HL-60/S4 treated with phorbol 12-myristate 13-acetate at 8.2 ng/mL for 4 days and 3 days (cell line): ENCODE measurements around the gene AGAP1.

Experiments used
- in situ Hi-C: fragments of 300-500 bp; cut with MboI; formaldehyde crosslinking; loops from 2 replicates; pipeline ENCODE4 v1.15.0; 2022; ENCODE audit warnings: low sequenced_read_pairs

The AGAP1 gene

DNA sequence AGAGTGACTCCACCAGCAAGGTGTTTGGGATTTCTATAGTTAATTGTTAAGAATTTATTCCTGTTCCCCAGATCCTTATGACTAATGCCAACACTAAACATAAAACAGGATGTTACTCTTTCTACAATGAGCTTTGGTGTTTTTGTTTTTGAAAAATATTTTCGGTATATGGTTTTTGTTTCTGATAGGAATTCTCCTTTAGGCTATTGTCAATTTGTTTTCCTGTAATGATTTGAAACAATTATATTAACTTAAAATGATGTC lies 182.6 kb downstream of the AGAP1 start:
- in situ Hi-C loops: no loop called here

DNA sequence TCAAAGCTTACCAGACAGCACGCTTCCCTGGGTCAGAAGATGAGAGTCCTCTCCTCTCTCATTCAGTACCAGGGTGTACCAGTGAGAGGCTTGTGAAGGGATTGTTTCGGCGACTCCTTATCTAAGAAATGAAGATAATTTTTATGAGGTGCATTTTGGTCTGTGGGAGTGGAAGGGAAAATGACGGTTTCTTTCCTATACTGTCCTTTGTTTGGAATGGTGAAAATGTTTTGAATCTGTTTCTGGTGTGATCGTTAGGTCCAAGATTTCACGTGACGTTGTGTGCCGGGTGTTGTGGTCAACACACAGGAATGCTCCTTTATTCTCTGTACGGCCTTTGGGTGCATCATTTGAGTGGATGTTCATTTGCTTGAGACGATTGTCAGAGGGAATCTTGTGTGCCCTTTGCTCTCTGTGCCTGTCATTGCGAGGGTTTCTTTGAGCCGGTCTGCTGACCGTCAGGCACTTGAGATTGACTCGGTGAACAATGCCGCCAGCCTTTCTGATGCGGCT lies 183.5 kb downstream of the AGAP1 start:
- in situ Hi-C loops: no loop called here

DNA sequence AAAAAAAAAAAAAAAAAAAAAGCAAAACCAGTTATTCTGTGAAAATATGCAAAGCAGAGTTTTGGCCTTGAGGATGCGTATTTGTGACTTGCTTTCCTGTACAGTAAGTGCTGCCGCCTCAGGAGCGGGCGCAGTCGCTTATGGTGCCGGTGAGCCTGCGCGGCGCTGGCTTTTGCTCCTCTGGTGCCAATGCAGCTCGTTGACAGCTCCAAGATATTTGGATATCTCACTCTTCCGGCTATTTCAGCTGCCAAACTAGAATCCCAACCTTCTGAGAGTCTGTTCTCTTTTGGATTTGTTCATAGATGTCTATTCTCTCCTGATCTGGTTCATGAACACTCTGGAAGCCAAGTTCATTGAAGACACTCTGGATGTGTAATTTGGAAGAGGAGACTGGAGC lies 184.1 kb downstream of the AGAP1 start:
- in situ Hi-C loops: no loop called here

DNA sequence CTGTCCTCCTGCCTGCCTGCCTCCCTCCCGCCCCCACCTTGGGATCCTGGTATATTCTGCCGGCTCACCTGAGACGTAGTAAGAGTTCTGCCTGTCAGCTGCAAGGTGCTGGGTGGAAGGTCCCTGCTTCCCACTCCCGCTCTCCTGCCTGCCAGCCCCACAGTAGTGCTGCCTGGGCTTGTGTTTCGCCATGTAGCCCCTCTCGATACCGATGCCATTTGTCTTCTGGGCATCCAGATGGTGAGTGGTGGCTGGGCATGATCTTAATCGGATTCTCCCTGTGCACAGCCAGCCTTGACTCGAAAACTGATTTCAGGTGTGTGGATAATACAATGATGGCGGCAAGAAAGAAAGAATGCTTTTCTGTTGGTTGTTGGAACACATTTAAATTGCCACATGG lies 184.9 kb downstream of the AGAP1 start:
- in situ Hi-C loops: no loop called here

DNA sequence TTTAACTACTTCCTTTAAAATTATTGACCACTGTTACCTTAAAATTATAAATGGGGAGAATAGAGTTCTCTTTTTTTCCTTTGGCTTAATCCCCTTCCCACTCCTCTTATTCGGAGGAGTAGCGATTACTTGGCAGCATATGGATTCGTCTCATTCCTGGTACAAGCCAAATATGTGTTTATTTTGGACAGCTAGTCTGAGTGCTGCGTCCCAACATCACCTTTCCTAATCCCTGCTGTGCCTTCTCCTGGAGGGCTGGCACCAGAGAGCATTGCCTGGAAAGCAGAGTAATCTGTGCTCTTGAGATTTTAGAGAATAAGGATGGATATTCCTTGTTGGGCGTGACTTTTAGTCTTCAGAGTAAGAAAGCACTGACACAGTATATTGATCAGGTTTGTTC lies 185.6 kb downstream of the AGAP1 start:
- in situ Hi-C loops: no loop called here

DNA sequence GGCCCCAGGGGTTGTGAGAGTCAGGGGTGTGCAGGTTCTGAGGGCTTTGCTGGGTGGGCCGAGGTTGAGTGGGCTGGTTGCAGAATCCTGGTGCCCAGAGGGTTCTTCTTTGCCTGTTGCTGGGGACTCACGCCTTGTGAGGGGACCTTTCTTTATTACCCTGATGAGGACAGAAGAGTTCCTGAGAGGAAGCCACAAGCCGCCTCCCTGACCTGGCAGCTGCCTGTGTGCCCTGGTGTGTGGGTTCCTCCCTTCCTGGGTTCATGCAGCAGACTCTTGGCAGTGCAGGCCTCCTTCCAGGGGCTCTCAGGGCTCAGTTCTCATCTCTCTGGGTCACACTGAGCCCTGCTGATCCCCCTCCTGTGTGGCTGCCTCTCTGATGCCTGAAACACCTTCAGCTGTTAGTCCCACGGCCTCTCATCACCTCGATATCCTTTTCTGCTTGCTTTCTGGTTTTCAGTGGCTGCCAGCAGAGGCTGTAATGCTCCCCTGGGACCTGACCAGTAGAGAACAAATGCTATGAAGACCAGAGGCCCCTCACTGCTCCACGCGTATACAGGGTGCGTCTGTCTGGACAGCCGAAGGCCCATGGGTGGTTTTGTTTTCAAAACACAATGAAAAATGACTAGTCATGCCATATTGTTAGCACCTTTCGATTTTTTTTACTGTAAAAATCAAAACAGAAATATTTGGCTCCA lies 191.3 kb downstream of the AGAP1 start:
- in situ Hi-C loops: no loop called here

DNA sequence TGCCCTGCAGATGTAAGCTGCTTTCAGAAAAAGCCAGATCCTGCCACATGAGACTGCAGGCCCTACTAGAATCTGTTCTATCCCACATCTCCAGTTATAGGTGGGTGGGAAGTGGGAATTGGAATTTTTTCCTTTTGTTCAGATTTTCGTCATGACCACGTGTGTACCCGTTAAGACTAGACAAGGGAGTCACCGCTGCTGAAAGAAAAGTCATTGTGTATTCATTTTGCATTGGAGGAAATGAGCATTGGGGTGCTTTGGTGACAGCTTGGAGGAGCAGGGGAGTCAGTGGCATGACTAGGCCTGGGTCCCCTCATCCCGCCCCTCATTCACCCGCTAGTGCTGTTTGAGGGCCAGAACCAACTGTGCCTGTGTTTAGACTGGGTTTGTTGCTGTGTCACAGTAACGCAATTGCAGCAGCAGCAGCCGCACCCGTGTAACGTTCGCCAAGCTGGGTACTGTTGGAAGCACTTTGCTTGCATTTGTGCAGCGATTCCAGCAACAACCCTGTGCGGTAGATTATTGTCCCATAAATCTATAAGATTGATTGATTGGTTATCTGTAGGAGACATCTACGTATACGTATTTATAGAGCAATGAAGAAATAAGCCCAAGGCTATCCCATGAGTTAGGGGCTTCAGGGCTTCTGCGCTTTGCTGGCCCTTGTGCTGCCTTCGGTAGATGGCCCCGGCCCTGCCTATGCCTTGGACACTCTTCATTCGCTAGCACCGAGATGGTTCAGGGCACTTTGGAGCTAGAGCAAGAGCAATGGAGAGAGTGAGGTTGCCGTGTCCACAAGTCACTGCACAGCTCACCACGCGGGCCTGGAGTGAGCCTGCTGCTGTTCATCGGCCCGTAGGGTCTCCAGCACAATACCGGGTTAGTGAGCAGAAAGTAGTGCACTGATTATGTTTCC lies 194.9 kb downstream of the AGAP1 start:
- in situ Hi-C loops: no loop called here

DNA sequence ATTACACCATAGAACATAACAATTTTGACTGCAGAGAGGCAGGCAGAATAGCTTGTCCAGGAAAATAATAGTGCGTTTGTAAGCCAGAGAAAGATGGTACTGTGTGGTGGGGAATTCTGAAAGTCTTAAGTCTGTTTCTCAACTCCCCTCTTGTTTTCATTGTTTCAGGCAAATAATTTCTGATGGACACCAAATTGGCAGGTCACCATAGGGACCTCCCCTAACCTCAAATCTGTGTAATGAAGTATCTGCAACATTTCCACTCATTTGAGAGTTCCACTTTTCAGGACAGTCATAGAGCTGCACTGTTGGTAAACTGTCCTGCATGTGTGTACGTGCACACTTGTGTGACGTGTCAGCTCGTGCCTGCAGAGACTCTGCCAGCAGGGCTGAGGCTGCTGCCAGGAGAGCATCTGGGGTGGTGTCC lies 195.6 kb downstream of the AGAP1 start:
- in situ Hi-C loops: no loop called here

DNA sequence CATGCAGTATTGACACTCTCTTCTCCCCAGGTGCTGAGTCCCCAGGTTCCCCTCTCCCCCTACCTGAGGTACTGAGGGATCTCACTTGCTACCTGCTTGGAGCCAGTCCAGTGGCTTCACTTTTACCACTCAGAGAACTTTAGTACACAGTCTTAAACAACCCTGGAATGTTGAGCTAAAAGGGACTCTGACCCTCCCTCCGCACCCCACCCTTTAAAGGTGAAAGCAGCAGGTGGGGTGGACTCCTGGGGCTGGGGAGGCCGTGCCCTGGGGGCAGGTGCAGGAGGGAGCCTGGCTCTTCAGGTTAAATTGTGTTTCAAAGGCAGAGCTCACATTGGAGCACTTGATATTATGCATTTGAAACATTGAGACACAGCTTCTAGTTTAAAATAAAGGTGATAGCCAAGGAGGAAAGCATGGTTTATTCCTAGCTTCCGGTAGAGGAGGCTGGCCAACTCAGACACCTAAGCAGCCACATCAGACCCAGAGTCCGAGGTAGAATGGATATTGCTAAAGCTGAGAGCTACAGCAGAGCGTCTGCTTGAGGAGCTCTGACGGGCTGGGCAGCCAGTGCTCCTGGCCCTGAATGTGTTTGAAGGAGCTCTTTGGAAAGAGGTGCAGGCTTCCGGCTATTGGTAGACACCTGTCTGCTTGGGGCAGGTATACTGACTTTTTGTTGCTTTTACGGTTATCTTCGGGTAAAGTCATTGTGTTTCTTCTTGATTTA lies 196.4 kb downstream of the AGAP1 start:
- in situ Hi-C loops: no loop called here

DNA sequence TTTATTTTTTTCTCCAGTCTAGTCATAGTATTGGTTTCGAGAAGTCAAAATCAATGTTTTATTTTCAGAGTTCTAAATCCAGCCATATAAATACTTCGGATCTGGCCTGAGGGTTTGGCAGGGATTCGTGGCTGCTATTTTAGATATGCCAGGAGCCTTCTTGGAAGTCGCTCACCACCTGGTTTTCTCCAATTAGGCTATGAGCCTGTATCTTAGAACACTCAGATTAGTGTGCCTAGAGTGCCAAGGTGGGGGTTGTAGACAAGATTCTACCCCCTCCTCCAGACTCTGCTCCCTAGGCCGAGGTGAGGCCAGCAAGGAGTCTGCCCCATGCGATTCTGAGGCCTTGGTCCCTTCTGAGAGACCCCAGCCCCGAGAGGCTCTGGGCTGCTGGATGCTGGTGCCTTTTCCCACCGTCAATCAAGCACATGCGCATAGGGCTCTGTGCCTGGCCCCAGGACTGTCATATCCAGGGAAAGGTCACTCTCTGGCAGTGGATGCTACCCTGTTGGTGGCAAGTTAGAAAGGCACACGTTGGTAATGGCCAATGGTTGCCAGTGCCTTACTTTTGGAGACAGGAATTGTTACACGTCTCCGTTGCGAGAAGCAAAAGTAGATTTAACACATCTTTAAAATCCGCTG lies 197.1 kb downstream of the AGAP1 start:
- in situ Hi-C loops: no loop called here

DNA sequence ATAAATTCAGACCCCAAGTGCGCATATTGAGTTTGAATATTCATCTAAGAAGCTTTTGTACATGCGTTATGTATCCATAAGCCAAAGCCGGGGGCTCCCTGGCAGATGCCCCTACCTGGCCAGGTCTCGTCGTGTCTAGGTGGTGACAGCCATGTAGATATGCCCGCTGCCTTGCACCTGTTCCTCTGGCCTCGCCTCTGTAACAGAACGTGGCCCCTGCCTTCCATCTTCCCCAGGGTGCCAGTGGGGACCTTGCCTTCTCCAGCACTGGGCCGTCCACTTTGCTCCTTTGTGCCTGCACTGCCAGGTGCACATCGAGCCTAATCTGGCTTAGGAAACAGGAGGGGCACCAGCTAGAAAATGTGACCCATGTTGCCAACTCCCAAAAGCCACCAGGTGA lies 198.2 kb downstream of the AGAP1 start:
- in situ Hi-C loops: no loop called here

DNA sequence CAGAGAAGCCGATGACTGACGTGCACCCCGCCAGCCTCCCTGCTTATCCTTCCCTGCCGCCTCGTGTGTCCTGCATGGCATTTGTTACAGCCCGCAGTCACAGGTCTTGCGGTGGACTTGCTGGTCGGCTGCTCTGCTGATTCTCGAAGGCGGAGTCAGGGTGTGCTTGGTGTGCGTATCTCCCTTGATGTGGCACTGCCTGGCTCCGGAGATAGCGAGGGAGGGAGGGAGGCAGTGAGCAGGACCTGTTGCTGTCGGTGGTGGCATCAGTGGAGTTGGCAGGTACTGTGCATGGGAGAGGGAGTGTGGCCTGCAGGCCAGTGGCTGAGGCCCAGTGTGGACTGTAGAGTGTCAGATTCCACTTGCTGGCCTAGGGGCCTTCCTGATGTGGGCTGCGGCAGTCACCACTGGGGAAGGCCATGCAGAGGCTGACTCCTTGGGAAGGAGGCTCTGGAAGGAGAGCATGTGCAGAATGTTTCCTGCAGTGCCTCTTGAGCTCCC lies 198.9 kb downstream of the AGAP1 start:
- in situ Hi-C loops: no loop called here

DNA sequence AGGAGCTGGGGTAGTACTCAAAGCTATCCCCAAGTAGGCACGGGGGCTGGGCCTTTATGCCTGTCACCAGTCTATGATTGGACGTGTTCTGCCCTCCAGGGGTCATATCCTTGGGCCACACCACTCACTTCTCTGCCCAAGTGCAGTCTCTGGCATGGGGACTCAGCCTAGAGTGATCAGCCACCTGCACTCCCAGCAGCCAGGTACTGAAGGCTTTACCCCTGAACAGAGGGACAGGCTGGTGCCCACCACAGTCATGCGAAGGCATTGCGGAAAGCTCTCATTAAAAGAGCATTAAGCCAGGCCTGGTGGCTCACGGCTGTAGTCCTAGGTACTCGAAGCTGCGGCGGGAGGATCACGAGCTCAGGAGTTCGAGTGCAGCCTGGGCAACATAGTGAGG lies 199.4 kb downstream of the AGAP1 start:
- in situ Hi-C loops: no loop called here

DNA sequence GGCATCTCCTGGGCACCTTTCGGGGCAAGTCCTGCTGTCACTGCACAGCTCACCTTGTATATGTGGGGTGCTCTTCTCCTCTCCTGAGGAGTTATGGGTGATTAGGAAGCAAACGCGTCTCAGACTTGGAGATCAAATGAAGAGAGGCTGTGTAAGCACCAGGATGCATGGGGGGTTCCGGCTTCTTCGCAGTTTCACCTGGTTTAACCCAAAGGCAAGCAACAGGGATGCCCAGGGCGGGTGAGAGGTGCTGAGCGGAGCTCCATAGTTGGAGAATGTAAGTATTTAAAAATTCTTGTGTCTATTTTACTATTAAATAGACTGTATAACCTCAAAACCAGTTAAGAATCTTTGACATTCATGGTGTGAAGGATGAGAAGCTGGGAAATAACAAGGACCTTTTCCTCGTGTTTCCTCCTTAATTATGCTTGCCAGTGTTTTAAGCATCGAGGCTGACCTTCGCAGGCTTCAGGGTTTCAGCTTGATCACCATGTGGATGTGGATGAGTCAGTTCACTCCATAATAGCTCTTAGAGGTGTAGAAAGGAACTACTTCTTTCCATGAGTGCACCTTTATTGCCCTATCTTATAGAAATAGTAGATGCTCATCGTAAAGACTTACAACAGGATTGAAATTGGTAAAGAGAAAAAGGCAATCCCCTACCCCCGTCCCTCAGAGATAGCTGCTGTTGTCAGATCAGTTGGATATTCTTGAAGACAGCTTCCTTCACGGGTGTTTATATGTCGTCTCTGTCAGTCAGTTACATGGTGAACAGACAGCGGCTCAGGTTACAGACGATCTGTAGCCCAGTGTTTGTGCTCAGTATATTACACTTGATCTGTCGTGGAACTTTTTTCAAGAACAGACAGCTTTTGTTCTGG lies 201.1 kb downstream of the AGAP1 start:
- in situ Hi-C loops: no loop called here

DNA sequence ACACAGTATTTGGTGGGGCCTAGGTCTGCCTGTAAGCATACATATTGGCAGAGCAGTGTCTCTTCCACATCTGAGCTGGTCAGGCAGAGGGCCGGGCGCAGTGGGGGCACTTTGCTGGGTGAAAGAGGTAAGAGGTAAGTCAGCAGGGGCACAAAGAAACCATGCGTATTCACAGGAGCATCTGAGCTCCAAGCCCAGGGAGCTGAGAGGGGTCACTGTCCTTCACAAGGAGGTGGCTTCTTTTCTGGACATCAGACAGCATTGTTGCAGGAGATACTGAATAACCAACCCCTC lies 201.7 kb downstream of the AGAP1 start:
- in situ Hi-C loops: no loop called here

DNA sequence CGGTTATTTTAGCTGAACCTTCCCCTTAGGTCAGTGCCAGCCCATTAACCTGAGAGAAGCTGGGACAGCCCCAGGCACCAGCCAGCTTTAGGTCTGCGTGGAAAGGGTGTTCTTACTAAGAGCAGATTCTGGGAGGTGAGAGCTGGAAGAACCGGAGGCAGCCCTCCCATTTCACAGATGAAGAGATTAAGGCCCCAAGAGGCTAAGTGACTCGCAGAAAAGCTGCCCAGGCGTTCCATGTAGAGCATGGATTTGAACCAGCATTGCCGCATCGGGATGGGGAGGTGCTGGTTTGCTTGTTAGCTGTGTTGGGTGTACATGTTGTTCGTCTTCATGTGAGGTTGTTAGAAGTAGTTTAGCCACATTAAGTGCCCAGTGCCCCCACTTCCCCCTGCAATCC lies 203.2 kb downstream of the AGAP1 start:
- in situ Hi-C loops: no loop called here

DNA sequence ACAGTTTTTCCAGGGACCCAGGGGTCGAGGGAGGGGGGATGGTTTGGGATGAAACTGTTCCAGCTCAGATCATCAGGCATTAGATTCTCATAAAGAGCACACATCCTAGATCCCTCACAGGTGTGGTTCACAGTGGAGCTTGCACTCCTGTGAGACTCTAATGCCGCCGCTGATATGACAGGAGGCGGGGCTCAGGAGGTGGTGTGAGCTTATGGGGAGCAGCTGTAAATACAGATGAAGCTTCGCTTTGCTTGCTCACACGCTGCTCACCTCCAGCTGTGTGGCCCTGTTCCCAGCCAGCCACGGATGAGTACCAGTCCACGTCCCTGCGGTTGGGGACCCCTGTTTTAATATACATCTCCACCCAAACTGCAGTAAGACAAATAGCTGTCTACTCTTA lies 204.2 kb downstream of the AGAP1 start:
- in situ Hi-C loops: no loop called here

DNA sequence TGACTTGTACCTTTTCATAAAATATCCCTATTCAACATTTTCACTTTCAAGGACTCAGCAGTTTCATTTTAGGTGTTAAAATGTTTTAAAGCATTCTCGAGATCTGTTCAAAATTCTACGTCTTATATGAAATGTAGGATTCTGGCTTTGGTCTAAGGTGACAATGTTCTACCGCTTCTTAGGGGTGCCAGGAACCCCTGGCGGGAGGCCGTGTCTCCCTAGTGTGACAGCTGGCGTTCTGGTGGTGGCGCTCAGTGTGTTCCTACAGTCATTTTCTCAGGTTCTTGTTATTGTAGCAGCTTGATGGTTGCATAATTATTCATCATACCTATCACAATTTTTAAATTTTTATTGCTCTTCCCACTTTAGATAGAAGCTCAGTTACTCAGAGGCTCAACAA lies 204.6 kb downstream of the AGAP1 start:
- in situ Hi-C loops: no loop called here

DNA sequence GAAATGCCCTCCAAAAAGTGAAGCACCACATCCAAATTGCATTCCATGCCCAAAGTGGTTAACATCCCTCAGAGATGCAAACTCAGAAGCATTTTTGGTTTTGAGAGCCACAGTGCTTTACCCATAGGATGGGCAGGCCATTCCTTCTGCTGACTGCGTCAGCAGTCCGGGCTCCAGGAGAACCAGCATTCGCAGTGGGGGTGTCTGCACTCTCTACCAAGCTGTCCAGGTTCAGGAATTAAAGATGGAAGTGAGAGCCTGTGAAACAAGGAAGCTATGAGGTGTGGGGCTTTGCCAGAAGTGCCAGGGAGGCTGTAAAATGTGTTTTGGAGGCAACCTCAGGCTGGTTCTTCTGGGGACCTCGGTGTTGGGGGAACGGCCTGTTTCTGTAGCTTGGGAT lies 205.7 kb downstream of the AGAP1 start:
- in situ Hi-C loops: no loop called here
